Caco-2 (cell line): ENCODE measurements around the gene SMG1. TPM values are rescaled to one million over a fixed set of nuclear protein-coding genes. Genes with fewer than 3 reads are reported as not detected.
"Not testable (repeated sequence)": the region's sequence is repeated elsewhere in the genome, so short reads cannot be mapped to it uniquely, and the experiment has no call there.

Experiments used
- BruUV-seq: library from RNA; stranded (reverse); fragments of 400-500 nt; replicated peaks from 2 replicates; lab custom pipeline; 2021; lab: Mats Ljungman, UMichigan
- CTCF ChIA-PET: fragments of 300-600 bp; sonication (Branson Sonifier 250); formaldehyde crosslinking; loops from one replicate; lab custom pipeline; 2022; ENCODE audit warnings: antibody characterized with exemption; lab: Charles Lee
- POLR2A ChIA-PET: fragments of 300-600 bp; sonication (Branson Sonifier 250); formaldehyde crosslinking; loops from one replicate; lab custom pipeline; 2022; ENCODE audit warnings: antibody characterized with exemption; lab: Charles Lee
- DNase-seq, 2 experiments: peaks; one replicate each; pipeline versions ENCODE4 v3.0.0 to v3.0.0-alpha.2; 2020 to 2022
- H3K27me3 ChIP-seq: replicated peaks from 2 replicates; pipeline ENCODE4 v1.6.0; 2011; ENCODE audit warnings: low read length; ENCODE audit not compliant: control insufficient read depth, insufficient read depth
- H3K36me3 ChIP-seq: 2 replicates; pipeline ENCODE4 v1.5.1; 2011; ENCODE audit warnings: low read length; ENCODE audit not compliant: control insufficient read depth, insufficient read depth
- H3K4me1 ChIP-seq: fragments of 250-450 bp; sonication (Bioruptor Pico); 2 replicates; pipeline ENCODE4 v1.5.1; 2020; ENCODE audit warnings: mild to moderate bottlenecking
- H3K4me3 ChIP-seq: 2 replicates; pipeline ENCODE4 v1.5.1; 2011; ENCODE audit warnings: low read depth, mild to moderate bottlenecking, control low read depth, low read length
- H3K9me3 ChIP-seq: fragments of 250-450 bp; sonication (Bioruptor Pico); 2 replicates; pipeline ENCODE4 v1.5.1; 2020; ENCODE audit warnings: mild to moderate bottlenecking, moderate library complexity
- H3K27ac Mint-ChIP-seq: one replicate; pipeline ENCODE4 v1.8.0; 2022; ENCODE audit warnings: mixed read lengths; ENCODE audit not compliant: unreplicated experiment
- H3K27me3 Mint-ChIP-seq: one replicate; pipeline ENCODE4 v1.8.0; 2022; ENCODE audit warnings: mixed read lengths; ENCODE audit not compliant: insufficient read depth, unreplicated experiment
- H3K36me3 Mint-ChIP-seq: one replicate; pipeline ENCODE4 v1.8.0; 2022; ENCODE audit warnings: mild to moderate bottlenecking, mixed read lengths; ENCODE audit not compliant: insufficient read depth, unreplicated experiment
- H3K4me1 Mint-ChIP-seq: one replicate; pipeline ENCODE4 v1.8.0; 2022; ENCODE audit warnings: low read depth, mixed read lengths; ENCODE audit not compliant: unreplicated experiment
- H3K4me3 Mint-ChIP-seq: one replicate; pipeline ENCODE4 v1.8.0; 2022; ENCODE audit warnings: mild to moderate bottlenecking, moderate library complexity, mixed read lengths; ENCODE audit not compliant: unreplicated experiment
- H3K9me3 Mint-ChIP-seq: one replicate; pipeline ENCODE4 v1.8.0; 2022; ENCODE audit warnings: mixed read lengths; ENCODE audit not compliant: unreplicated experiment
- intact Hi-C: fragments of 100-400 bp; cut with micrococcal nuclease; formaldehyde crosslinking; loops from one replicate; pipeline ENCODE4 v1.10.0; 2022; ENCODE audit not compliant: unreplicated experiment
- total RNA-seq: library from RNA; stranded (reverse); gene quantifications from 2 replicates; pipeline ENCODE4 v1.2.3, GENCODE V29; 2022
- TF ChIP-seq, protein P1 (sequence below), 2 experiments: fragments of 200-600 bp in 1 of 2; IDR thresholded peaks; 1 replicate in 1 of 2; 2 replicates in 1 of 2; pipeline versions ENCODE4 v1.5.1 to v1.8.0; 2011 to 2022; ENCODE audit warnings: antibody characterized with exemption in 1 of 2, control low read depth in 1 of 2, inconsistent platforms in 1 of 2, low read depth in 1 of 2, low read length in 1 of 2, mild to moderate bottlenecking in 1 of 2, moderate library complexity in 1 of 2; ENCODE audit not compliant: insufficient read depth in 1 of 2, severe bottlenecking in 1 of 2, unreplicated experiment in 1 of 2

The SMG1 gene
- total RNA-seq, 1 experiment from 2014 or later: 79.1 TPM

- ChIA-PET CTCF (no interaction called here), POLR2A (no interaction called here)
- Histone ChIP-seq H3K4me3 (no peak overlapping the region), H3K9me3 (no peaks in the 10 kb centered on the region), H3K36me3 (peaks cover 6% of the 10 kb centered on the region), H3K27me3 (no peaks in the 10 kb centered on the region; the same call in 1 of the 2 replicates), H3K4me1 (peaks cover 19% of the 10 kb centered on the region)
- DNase-seq: no peak
- H3K9me3 Mint-ChIP-seq: no peaks in the 10 kb centered on the region
- no TSS peak for BruUV-seq
- peaks cover 63% of the 10 kb centered on the region for H3K36me3 Mint-ChIP-seq
- H3K27ac Mint-ChIP-seq: no peak overlapping the region
- H3K27me3 Mint-ChIP-seq: no peaks in the 10 kb centered on the region
- TF ChIP-seq, protein P1, sequence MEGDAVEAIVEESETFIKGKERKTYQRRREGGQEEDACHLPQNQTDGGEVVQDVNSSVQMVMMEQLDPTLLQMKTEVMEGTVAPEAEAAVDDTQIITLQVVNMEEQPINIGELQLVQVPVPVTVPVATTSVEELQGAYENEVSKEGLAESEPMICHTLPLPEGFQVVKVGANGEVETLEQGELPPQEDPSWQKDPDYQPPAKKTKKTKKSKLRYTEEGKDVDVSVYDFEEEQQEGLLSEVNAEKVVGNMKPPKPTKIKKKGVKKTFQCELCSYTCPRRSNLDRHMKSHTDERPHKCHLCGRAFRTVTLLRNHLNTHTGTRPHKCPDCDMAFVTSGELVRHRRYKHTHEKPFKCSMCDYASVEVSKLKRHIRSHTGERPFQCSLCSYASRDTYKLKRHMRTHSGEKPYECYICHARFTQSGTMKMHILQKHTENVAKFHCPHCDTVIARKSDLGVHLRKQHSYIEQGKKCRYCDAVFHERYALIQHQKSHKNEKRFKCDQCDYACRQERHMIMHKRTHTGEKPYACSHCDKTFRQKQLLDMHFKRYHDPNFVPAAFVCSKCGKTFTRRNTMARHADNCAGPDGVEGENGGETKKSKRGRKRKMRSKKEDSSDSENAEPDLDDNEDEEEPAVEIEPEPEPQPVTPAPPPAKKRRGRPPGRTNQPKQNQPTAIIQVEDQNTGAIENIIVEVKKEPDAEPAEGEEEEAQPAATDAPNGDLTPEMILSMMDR (IDR thresholded peaks at IDR 0.05; ENCODE audit: insufficient read depth in 1 of 2, low read depth in 1 of 2, low read length in 1 of 2, severe bottlenecking in 1 of 2, unreplicated experiment in 1 of 2): no peak
- intact Hi-C loops: no loop called here
- peaks cover 15% of the 10 kb centered on the region for H3K4me1 Mint-ChIP-seq
- no peak overlapping the region for H3K4me3 Mint-ChIP-seq
Measured at GRCh38 chr16:18783430-18784341, 142.5 kb downstream of the SMG1 start.

- Histone ChIP-seq H3K36me3 (peaks cover 5% of the 10 kb centered on the region), H3K4me3 (no peak overlapping the region), H3K4me1 (peaks cover 15% of the 10 kb centered on the region), H3K9me3 (no peaks in the 10 kb centered on the region), H3K27me3 (no peaks in the 10 kb centered on the region; the same call in 1 of the 2 replicates)
- POLR2A ChIA-PET: no interaction called here
- peaks cover 7% of the 10 kb centered on the region for H3K4me1 Mint-ChIP-seq
- H3K27ac Mint-ChIP-seq: no peak overlapping the region
- intact Hi-C loops: no loop called here
- CTCF ChIA-PET: no interaction called here
- no TSS peak for BruUV-seq
- H3K27me3 Mint-ChIP-seq: no peaks in the 10 kb centered on the region
- DNase-seq: no peak
- H3K9me3 Mint-ChIP-seq: no peaks in the 10 kb centered on the region
- H3K36me3 Mint-ChIP-seq: peaks cover 57% of the 10 kb centered on the region
- TF ChIP-seq, protein P1 (IDR thresholded peaks at IDR 0.05; ENCODE audit: insufficient read depth in 1 of 2, low read depth in 1 of 2, low read length in 1 of 2, severe bottlenecking in 1 of 2, unreplicated experiment in 1 of 2): no peak
- H3K4me3 Mint-ChIP-seq: no peak overlapping the region
Measured at GRCh38 chr16:18782697-18783429, 143.3 kb downstream of the SMG1 start.

DNA sequence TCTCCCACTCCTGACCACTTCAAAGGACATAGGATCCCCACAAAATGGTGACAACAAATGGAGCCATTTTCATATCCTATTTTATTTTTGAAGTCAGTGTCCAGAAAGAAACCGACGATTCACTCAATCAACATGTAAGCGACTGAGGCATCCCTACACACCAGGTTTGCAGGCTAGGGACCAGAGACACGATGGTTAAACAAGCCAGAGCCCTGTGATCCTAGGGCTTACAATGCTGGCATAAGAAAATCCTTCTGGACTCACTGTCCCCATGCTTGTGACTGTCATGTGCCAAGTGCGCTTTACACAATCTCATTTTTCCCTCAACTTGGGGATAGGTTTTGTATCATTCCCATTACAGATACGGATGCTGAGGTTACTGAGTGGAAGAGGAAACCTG is 145.0 kb downstream of the SMG1 start:
- H3K27me3 Mint-ChIP-seq, intact Hi-C loops, CTCF ChIA-PET, H3K4me1 ChIP-seq, H3K4me1 Mint-ChIP-seq, H3K36me3 ChIP-seq, H3K4me3 ChIP-seq, BruUV-seq, H3K27ac Mint-ChIP-seq, DNase-seq, H3K9me3 Mint-ChIP-seq, H3K9me3 ChIP-seq, H3K4me3 Mint-ChIP-seq, POLR2A ChIA-PET, H3K27me3 ChIP-seq: not testable (repeated sequence)
- H3K36me3 Mint-ChIP-seq: peaks cover 45% of the 10 kb centered on the region

DNA sequence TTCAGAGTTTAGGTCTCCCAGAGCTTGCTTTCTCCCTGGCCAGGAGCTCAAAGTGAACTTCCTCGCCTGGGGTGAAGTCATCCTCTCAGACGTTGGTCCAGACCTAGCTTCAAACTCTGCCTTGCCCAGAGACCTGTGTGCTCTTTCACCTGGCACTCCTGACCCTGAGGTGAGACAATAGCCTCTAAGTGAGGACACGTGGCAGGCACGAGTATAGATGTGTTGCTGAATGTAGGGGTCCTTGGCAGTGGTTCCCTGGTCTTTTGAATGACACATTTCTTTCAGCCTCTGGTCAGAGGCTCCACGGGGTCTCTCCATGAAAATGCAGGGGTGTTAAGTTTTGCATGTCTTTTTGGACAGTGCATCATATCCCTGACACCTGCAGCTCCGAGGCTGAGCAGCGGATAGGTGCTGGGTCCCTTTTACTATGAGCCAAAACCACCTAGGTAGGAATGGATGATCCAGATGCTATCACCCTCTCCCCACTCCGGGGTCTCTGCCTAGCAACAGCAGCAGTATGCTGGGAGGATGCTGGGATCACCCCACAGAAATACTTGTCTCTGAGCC is 145.7 kb downstream of the SMG1 start:
- H3K36me3 ChIP-seq, intact Hi-C loops, H3K27me3 ChIP-seq, H3K27me3 Mint-ChIP-seq, CTCF ChIA-PET, BruUV-seq, H3K4me1 Mint-ChIP-seq, H3K9me3 Mint-ChIP-seq, H3K4me3 ChIP-seq, H3K9me3 ChIP-seq, POLR2A ChIA-PET, H3K4me1 ChIP-seq, H3K4me3 Mint-ChIP-seq, H3K27ac Mint-ChIP-seq: not testable (repeated sequence)
- DNase-seq: peak in 1 of 2 experiments; percentile 30
- H3K36me3 Mint-ChIP-seq: peaks cover 38% of the 10 kb centered on the region

GRCh38 chr16:18777664-18778063 is 148.5 kb downstream of the SMG1 start:
- H3K27me3 Mint-ChIP-seq, H3K9me3 ChIP-seq, H3K36me3 Mint-ChIP-seq, H3K27me3 ChIP-seq, H3K9me3 Mint-ChIP-seq, intact Hi-C loops, BruUV-seq, POLR2A ChIA-PET, DNase-seq, H3K4me3 ChIP-seq, CTCF ChIA-PET, H3K27ac Mint-ChIP-seq, H3K36me3 ChIP-seq, H3K4me3 Mint-ChIP-seq, H3K4me1 ChIP-seq, H3K4me1 Mint-ChIP-seq: not testable (repeated sequence)
